Loucy (cell line): ENCODE data around the gene RAET1E.

Experiments used
- H2AFZ ChIP-seq: fragments of 200-600 bp; sonication (generic); 2 replicates; pipeline ENCODE4 v1.6.0; 2016; ENCODE audit warnings: antibody characterized with exemption, mild to moderate bottlenecking, low read length, moderate library complexity
- H3F3A ChIP-seq: fragments of 200-600 bp; 2 replicates; pipeline ENCODE4 v1.6.0; 2016; ENCODE audit warnings: antibody characterized with exemption, low read depth, mild to moderate bottlenecking
- H3K27me3 ChIP-seq: fragments of 200-600 bp; sonication (generic); 2 replicates; pipeline ENCODE4 v1.6.1; 2014; ENCODE audit warnings: low read length, mild to moderate bottlenecking; ENCODE audit not compliant: insufficient read depth, poor library complexity, severe bottlenecking
- H3K36me3 ChIP-seq: fragments of 200-600 bp; sonication (generic); 2 replicates; pipeline ENCODE4 v1.6.1; 2016; ENCODE audit warnings: low read length; ENCODE audit not compliant: insufficient read depth
- H3K4me1 ChIP-seq: fragments of 200-600 bp; sonication (generic); 2 replicates; pipeline ENCODE4 v1.5.1; 2014; ENCODE audit warnings: low read length, mild to moderate bottlenecking; ENCODE audit not compliant: insufficient read depth, poor library complexity, severe bottlenecking
- H3K4me2 ChIP-seq: fragments of 200-600 bp; sonication (generic); 2 replicates; pipeline ENCODE4 v1.6.0; 2014; ENCODE audit warnings: antibody characterized with exemption, low read length, low read depth, mild to moderate bottlenecking; ENCODE audit not compliant: poor library complexity, severe bottlenecking
- H3K4me3 ChIP-seq: fragments of 200-600 bp; sonication (generic); 2 replicates; pipeline ENCODE4 v1.5.1; 2014; ENCODE audit warnings: low read length, mild to moderate bottlenecking, mixed read lengths; ENCODE audit not compliant: poor library complexity, severe bottlenecking
- H3K79me2 ChIP-seq: fragments of 200-600 bp; sonication (generic); 2 replicates; pipeline ENCODE4 v1.6.1; 2014; ENCODE audit warnings: low read length; ENCODE audit not compliant: insufficient read depth
- H3K9ac ChIP-seq: fragments of 200-600 bp; sonication (generic); 2 replicates; pipeline ENCODE4 v1.6.0; 2014; ENCODE audit warnings: mild to moderate bottlenecking, low read depth, low read length, moderate library complexity; ENCODE audit not compliant: poor library complexity, severe bottlenecking
- H3K9me2 ChIP-seq: fragments of 200-600 bp; sonication (generic); replicated peaks from 2 replicates; pipeline ENCODE4 v1.6.1; 2016; ENCODE audit warnings: low read depth, low read length, mixed read lengths
- H3K9me3 ChIP-seq: fragments of 200-600 bp; sonication (generic); 2 replicates; pipeline ENCODE4 v1.6.1; 2014; ENCODE audit warnings: mild to moderate bottlenecking, antibody characterized with exemption, low read length, low read depth; ENCODE audit not compliant: insufficient read depth
- H4K20me1 ChIP-seq: fragments of 200-600 bp; sonication (generic); 2 replicates; pipeline ENCODE4 v1.6.0; 2014; ENCODE audit warnings: antibody characterized with exemption, low read length, mild to moderate bottlenecking; ENCODE audit not compliant: insufficient read depth, poor library complexity, severe bottlenecking
- EZH2phosphoT487 ChIP-seq: fragments of 200-600 bp; IDR thresholded peaks from 2 replicates; pipeline ENCODE4 v1.6.1; 2018; ENCODE audit warnings: antibody characterized with exemption, mild to moderate bottlenecking, moderate library complexity, borderline replicate concordance
- TF ChIP-seq, protein P1 (sequence below): fragments of 200-600 bp; sonication (generic); conservative IDR thresholded peaks from 2 replicates; pipeline ENCODE4 v1.5.1; 2014; ENCODE audit warnings: mild to moderate bottlenecking, antibody characterized with exemption, low read length

Gene RAET1E

DNA sequence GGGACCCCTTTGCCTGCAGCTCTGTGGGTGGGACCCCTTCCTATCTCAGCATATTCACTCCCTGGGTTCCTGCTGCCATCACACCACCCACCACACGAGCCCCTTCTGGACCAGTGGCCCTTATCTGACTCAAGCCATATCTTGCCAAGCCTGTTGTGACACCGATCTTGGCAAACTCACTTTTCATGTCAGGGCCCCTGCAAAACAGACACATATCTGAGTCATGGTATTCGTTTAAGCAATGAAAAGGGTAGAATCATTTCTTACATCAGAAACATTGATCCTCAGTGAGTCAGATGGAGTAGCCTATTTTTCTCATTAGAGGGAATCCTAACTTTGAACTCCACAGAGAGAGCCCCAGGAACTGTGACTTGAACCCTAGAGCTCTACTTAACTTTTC is 10.6 kb downstream of the RAET1E start:
- TF ChIP-seq, protein P1, sequence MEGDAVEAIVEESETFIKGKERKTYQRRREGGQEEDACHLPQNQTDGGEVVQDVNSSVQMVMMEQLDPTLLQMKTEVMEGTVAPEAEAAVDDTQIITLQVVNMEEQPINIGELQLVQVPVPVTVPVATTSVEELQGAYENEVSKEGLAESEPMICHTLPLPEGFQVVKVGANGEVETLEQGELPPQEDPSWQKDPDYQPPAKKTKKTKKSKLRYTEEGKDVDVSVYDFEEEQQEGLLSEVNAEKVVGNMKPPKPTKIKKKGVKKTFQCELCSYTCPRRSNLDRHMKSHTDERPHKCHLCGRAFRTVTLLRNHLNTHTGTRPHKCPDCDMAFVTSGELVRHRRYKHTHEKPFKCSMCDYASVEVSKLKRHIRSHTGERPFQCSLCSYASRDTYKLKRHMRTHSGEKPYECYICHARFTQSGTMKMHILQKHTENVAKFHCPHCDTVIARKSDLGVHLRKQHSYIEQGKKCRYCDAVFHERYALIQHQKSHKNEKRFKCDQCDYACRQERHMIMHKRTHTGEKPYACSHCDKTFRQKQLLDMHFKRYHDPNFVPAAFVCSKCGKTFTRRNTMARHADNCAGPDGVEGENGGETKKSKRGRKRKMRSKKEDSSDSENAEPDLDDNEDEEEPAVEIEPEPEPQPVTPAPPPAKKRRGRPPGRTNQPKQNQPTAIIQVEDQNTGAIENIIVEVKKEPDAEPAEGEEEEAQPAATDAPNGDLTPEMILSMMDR, result no peak
- no peak for TF ChIP-seq EZH2phosphoT487
- H3K9me2 ChIP-seq, result no peaks in the 10 kb centered on the region
- no peak overlapping the region for H3K4me3 ChIP-seq
- H3K79me2 ChIP-seq, result no peaks in the 10 kb centered on the region
- H3K4me1 ChIP-seq, result peaks cover 26% of the 10 kb centered on the region
- no peak overlapping the region for H2AFZ ChIP-seq
- H3K9me3 ChIP-seq, result no peaks in the 10 kb centered on the region
- no peaks in the 10 kb centered on the region for H3K36me3 ChIP-seq
- no peak overlapping the region for H3K4me2 ChIP-seq
- no peaks in the 10 kb centered on the region for H3F3A ChIP-seq
- H3K27me3 ChIP-seq, result no peaks in the 10 kb centered on the region
- H3K9ac ChIP-seq, result no peak overlapping the region
- H4K20me1 ChIP-seq, result no peaks in the 10 kb centered on the region

DNA sequence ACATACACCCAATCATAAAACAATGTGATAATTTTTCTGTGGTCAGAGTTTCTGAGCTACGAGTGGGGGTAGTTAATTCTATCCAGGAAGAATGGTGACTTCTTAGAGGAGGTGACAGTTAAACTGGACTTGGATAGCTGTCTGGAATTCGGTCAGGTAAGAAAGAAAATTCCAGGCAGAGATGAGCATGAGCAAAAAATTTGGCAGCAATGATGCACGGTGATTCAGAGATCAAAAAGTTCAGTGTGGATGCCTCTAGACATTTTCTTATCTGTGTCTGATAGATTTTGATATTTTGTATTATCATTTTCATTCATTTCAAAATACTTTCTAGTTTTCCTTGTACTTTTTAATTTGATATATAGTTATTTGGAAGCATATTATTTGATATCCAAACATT is 12.0 kb downstream of the RAET1E start:
- Histone ChIP-seq H3K79me2 (no peaks in the 10 kb centered on the region), H3K9me2 (no peaks in the 10 kb centered on the region), H3K4me1 (peaks cover 13% of the 10 kb centered on the region), H3K4me3 (no peak overlapping the region), H3K36me3 (no peaks in the 10 kb centered on the region), H3K9me3 (no peaks in the 10 kb centered on the region), H3F3A (no peaks in the 10 kb centered on the region), H4K20me1 (no peaks in the 10 kb centered on the region), H3K9ac (no peak overlapping the region), H3K4me2 (no peak overlapping the region), H3K27me3 (no peaks in the 10 kb centered on the region), H2AFZ (no peak overlapping the region)
- TF ChIP-seq EZH2phosphoT487, result no peak
- TF ChIP-seq, protein P1, result no peak

- no peak overlapping the region for H2AFZ ChIP-seq
- H3K9me3 ChIP-seq, result no peaks in the 10 kb centered on the region
- H4K20me1 ChIP-seq, result no peaks in the 10 kb centered on the region
- TF ChIP-seq, protein P1, result no peak
- no peak for TF ChIP-seq EZH2phosphoT487
- H3F3A ChIP-seq, result no peaks in the 10 kb centered on the region
- no peak overlapping the region for H3K4me3 ChIP-seq
- H3K9me2 ChIP-seq, result no peaks in the 10 kb centered on the region
- H3K27me3 ChIP-seq, result no peaks in the 10 kb centered on the region
- no peak overlapping the region for H3K9ac ChIP-seq
- H3K79me2 ChIP-seq, result no peaks in the 10 kb centered on the region
- peaks cover 8% of the 10 kb centered on the region for H3K4me1 ChIP-seq
- H3K36me3 ChIP-seq, result no peaks in the 10 kb centered on the region
- H3K4me2 ChIP-seq, result no peak overlapping the region
Measured at GRCh38 chr6:149884617-149885016, 13.3 kb downstream of the RAET1E start.
